ENCODE measurements around the gene MAN1A1. TPM values are rescaled to one million over a fixed set of nuclear protein-coding genes. Genes with fewer than 3 reads are reported as not detected.

The MAN1A1 gene
- total RNA-seq, 1 experiment from 2014 or later = 13.0 TPM

GRCh38 chr6:119326291-119327005, 23.1 kb downstream of the MAN1A1 start:
- DNase-seq (ENCODE audit: low read depth) = no peak

- no peak for DNase-seq (ENCODE audit: low read depth)
Observed at GRCh38 chr6:119325559-119326265, 23.8 kb downstream of the MAN1A1 start.

DNA sequence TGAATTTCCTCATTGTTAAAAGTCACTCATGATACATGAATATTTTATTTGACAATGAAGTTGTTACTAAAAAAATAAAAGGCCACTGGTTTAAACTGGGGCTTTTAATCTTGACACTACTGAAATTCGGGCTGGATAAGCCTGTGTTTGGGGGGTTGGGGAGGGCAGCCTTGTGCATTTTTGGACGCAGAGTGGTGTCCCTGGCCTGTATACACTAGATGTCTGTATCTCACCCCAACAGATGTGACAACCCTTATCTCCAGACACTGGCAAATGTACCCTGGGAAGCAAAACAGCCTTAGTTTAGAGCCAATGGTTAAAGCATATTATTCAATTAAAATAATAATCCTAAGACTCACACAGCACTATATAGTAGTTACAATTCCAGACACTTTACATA, 24.8 kb downstream of the MAN1A1 start:
- no peak for DNase-seq (ENCODE audit: low read depth)

- DNase-seq (ENCODE audit: low read depth) = no peak
Observed at GRCh38 chr6:119323931-119324330, 25.6 kb downstream of the MAN1A1 start.

DNA sequence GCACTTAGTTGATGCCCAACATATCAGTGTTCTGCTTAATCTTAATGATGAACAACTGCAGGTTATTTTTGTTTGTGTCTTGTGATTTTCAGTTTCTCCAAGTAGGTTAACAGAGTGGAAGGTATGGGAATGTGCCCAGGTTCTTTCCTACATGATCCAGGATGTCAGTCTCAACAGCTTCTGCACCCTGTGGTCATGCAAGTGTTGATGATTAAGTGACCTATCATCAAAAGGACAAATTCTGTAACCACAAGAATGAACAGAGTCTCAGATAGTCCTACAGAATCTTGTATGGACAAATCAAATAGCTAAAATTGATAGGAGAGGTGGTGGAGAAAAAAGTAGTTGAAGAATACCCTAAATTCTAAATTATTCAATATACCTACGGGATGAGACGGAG, 26.1 kb downstream of the MAN1A1 start:
- no peak for DNase-seq (ENCODE audit: low read depth)

- DNase-seq (ENCODE audit: low read depth) = no peak
Observed at GRCh38 chr6:119322715-119323350, 26.7 kb downstream of the MAN1A1 start.

GRCh38 chr6:119322034-119322433, 27.5 kb downstream of the MAN1A1 start:
- DNase-seq (ENCODE audit: low read depth) = no peak

DNA sequence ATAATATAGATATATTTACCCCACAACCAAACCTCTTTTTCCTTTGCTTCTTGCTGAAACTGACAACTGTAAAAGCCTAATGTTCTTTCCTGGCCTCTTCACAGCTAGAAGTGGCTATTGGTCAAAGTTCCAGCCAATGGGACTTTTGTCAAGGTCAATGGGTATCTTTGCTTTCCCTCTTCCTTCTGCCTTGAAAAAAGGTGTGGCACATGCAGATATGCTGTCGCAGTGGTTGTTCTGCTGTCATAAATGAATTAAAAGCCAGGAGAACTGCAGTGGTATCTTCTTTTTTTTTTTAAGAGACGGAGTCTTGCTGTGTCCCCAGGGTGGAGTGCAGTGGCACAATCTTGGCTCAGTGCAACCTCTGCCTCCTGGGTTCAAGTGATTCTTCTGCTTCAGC, 29.9 kb downstream of the MAN1A1 start:
- no peak for DNase-seq (ENCODE audit: low read depth)

DNA sequence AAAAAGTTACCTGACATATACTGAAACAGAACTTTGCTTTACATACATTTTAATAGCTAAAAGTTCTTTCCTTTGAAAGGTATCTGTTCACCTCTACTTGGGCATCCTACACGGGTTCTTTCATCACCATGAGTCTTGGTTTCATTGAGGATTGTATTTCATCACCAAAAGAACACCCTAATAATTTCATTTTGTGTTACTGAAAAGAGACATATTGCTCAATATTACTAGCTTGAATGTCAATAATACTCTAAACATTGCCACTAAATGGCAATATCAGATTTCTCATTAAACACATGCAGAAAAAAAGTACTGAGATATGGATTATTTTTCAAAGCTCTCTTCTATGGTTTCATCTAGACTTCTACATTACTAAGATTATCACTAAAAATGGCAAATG, 30.8 kb downstream of the MAN1A1 start:
- no peak for DNase-seq (ENCODE audit: low read depth)

DNA sequence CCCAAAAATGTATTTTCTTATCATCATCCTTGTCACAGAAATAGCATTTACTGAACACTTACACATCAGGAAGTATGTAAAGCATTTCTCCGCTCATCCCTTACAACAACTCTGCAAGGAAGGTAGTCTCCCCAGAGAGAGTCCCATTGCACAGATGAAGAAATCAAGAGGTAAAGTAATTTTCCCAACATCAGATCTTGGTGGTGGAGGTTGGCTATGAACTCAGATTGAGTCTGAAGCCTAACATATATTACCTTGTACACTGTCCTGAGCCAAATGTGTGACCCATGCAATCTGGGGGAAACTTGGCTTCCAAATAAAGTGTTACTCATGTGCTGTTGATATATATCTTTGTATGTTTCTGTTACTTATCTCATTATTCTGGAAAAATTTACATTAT, 31.4 kb downstream of the MAN1A1 start:
- DNase-seq (ENCODE audit: low read depth) = no peak

DNA sequence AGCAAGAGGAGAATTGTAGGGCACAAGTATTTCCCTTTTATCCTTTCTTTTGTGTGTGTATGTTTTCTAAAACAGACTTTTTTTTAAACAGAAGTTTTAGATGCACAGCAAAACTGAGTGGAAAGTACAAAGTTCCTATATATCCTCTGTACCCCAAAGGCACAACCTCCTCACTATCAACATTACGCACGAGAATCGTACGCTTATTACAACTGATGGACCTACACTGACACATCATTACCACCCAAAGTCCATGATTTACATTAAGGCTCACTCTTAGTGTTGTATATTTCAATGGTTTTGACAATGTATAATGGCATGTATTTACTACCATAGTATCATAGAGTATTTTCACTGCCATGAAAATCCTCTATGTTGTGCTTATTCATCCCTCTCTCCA, 32.6 kb downstream of the MAN1A1 start:
- DNase-seq (ENCODE audit: low read depth) = no peak

- no peak for DNase-seq (ENCODE audit: low read depth)
Observed at GRCh38 chr6:119314885-119315272, 34.7 kb downstream of the MAN1A1 start.

DNA sequence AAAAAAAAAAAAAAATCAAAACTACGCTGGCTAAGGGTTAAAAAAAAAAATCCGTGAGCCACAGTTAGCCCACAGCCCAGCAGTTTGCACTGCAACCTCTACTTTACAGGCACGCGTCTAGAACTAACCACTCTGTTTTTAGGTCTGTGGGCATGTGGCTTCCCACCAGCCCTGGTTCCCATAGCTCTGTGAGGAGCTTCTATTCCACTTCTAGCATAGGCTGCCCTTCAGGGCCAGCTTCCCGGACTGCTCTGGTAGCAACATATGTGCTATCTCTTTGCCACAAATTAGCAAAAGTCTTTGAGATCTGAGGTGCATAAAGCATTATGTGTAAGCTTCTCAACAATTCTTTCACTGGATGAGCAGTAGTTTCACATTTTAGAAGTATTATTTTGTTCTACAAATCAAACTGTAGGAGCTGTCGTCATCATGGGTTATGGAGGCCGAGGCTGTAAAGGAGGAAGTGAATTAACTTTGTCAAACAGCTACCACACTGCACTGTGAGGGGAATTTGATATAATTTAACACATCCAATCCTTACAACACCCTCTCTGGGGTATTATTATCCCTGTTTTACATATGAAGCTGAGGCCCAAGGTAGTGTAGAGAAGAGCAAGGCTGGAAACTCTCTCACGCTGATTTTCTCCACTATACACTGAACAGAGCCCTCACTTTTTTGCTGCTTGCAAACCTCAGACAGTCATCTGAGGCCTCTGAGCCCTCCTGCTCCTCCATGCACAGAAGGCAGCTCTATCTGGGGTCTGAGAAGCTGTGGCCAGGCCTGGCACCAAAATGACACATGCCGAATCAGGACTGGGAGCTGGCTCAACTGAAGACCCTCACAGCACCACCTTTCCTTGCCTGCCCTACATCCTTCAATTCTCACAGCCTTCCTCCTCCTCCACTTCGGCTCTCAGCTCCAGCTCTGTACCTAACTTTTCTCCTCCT, 35.4 kb downstream of the MAN1A1 start:
- DNase-seq (ENCODE audit: low read depth) = no peak

GRCh38 chr6:119312875-119313338, 36.7 kb downstream of the MAN1A1 start:
- DNase-seq (ENCODE audit: low read depth) = no peak

DNA sequence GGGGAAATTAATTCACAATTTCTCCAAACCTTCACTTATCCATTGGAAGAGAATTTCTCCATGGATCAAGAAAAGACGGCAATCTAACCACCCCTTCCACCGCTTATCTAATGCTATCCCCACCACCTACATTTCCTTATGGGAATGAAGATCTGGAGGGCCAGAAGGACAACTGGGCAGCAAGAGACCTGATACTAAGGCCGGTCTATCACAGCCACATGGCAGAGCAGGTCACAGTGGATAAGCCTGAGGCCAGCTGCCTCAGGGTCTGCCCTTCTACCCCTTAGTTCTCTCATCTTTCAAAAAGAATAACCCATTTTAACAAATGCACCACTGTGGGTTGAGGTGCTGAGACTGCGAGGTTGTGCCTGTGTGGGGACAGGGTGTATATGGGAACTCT, 37.1 kb downstream of the MAN1A1 start:
- no peak for DNase-seq (ENCODE audit: low read depth)

GRCh38 chr6:119311514-119312142, 37.9 kb downstream of the MAN1A1 start:
- DNase-seq (ENCODE audit: low read depth) = no peak

- DNase-seq (ENCODE audit: low read depth) = no peak
Observed at GRCh38 chr6:119310486-119311036, 39.0 kb downstream of the MAN1A1 start.

DNA sequence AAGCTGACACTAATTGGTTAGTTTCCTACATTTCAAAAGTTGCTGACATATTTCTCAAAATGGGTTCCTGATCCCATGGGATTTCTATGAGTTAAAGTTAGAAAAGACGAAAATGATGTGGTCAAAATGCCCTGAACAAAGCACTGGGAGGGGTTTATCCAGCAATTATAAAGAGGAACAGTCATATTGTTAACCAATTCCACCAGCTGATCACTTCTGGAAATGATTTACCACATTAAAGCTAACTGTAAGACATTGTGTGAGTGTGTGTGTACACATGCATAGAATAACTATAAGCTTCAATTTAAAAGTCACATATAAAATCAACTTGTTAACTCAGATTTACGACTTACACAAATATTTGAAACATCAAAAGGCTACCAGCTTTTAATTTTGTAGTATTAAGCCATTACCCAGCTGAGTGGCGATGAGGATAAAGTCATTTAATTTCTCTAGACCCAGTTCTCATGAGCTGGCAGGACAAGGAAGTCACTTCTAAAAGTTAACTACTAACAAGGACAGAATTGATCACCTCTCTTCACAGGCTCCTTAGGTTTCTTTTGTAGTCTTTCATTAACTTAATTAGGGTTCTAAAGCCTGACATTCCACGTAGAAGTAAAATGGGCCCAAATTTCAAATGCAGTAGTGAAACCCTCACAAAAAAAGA, 40.4 kb downstream of the MAN1A1 start:
- no peak for DNase-seq (ENCODE audit: low read depth)

DNA sequence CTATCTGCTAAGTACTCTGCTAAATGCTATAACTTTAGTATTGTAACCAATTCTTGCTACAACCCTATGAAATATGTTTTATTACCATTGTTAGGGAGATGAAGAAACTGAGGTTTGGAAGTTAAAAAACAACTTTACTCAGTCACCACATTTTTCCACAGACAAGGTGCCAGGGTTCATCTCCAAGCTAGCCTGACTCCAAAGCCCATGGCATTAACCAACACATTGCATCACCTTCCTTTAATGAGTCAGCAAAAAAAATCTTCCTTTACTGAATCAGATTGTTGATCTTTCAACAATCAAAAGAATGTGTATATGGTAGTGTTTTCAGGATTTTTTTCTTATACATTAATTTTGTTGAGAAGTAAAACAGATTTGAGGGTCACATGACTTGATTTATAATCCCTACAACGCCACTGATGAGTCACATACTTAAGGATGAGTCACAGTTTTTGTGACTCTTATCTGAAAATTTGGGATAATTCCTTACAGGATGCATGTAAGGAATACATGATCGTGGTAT, 41.5 kb downstream of the MAN1A1 start:
- peak; percentile 40 for DNase-seq (ENCODE audit: low read depth)

DNA sequence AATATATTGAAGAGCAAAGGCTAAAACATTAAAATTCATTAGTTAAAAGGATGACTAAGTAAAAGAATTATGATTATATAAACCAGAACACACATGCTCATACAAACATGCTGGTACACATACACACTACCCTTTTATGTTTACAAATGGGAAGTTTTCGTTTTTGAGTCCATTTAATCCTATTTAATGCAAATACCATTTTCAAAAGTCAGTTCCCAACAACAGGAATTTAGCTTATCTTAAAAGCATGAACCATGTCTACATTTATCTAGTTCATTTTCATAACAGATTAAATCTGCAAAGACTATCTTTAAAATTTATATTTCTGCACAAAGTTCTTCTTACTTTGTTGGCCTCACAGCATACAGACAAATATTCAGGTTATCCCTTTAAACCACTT, 42.5 kb downstream of the MAN1A1 start:
- DNase-seq (ENCODE audit: low read depth) = no peak
